GM12878 (cell line): ENCODE results near the gene IL1RAPL1. TPM values are rescaled to one million over a fixed set of nuclear protein-coding genes. Genes with fewer than 3 reads are reported as not detected.

Experiments used
- ATAC-seq: fragments of 200-7000 bp; cut with Tn5 transposase; 3 replicates; pipeline ENCODE4 v1.9.1; 2020; ENCODE audit warnings: mild to moderate bottlenecking, moderate library complexity
- BruUV-seq: library from RNA; stranded (reverse); fragments of 400-500 nt; replicated peaks from 2 replicates; lab custom pipeline; 2021; lab: Mats Ljungman, UMichigan
- CTCF ChIA-PET: fragments of 300-600 bp; sonication (Branson Sonifier 250); formaldehyde crosslinking; extraction: SDS; loops from one replicate; lab custom pipeline; 2021; ENCODE audit warnings: inconsistent platforms; lab: Yijun Ruan, JAX
- POLR2A ChIA-PET: fragments of 350-600 bp; formaldehyde crosslinking; extraction: SDS; loops from one replicate; lab custom pipeline; 2021; ENCODE audit warnings: inconsistent platforms; lab: Charles Lee
- RAD21 ChIA-PET: fragments of 300-600 bp; sonication (Branson Sonifier 250); formaldehyde crosslinking; loops from one replicate; lab custom pipeline; 2023; ENCODE audit warnings: antibody characterized with exemption; ENCODE audit not compliant: unreplicated experiment; lab: Charles Lee
- SMC1A ChIA-PET: fragments of 300-600 bp; sonication (Branson Sonifier 250); formaldehyde crosslinking; loops from one replicate; lab custom pipeline; 2023; ENCODE audit not compliant: unreplicated experiment, uncharacterized antibody; lab: Charles Lee
- DNase-seq: peaks from one replicate; pipeline ENCODE4 v3.0.0-alpha.2; 2011; ENCODE audit warnings: low read depth, low spot score
- FAIRE-seq: peaks from 3 replicates; lab custom pipeline; 2011; peaks lifted over from hg19 to GRCh38; lab: Jason Lieb, UNC
- H2AFZ ChIP-seq: 2 replicates; pipeline ENCODE4 v1.6.0; 2011; ENCODE audit warnings: low read depth, low read length, control low read depth; ENCODE audit not compliant: control insufficient read depth
- H3K27ac ChIP-seq: 2 replicates; pipeline ENCODE4 v1.5.1; 2011; ENCODE audit warnings: control low read depth; ENCODE audit not compliant: control insufficient read depth, insufficient read depth
- H3K27me3 ChIP-seq, 2 experiments: replicated peaks in 1 of 2; 2 replicates each; pipeline versions ENCODE4 v1.6.0 to v1.6.1; 2011; ENCODE audit warnings: low read length in 1 of 2; ENCODE audit not compliant: control insufficient read depth in 2 of 2, insufficient read depth in 2 of 2
- H3K36me3 ChIP-seq, 2 experiments: 2 replicates each; pipeline ENCODE4 v1.5.1; 2011; ENCODE audit warnings: low read length in 1 of 2; ENCODE audit not compliant: control insufficient read depth in 2 of 2, insufficient read depth in 2 of 2
- H3K4me1 ChIP-seq: 2 replicates; pipeline ENCODE4 v1.6.1; 2011; ENCODE audit warnings: mild to moderate bottlenecking, low read length, moderate library complexity, mixed read lengths; ENCODE audit not compliant: control insufficient read depth, insufficient read depth
- H3K4me2 ChIP-seq: 2 replicates; pipeline ENCODE4 v1.6.0; 2011; ENCODE audit warnings: control low read depth; ENCODE audit not compliant: control insufficient read depth, insufficient read depth
- H3K4me3 ChIP-seq: fragments of 200-600 bp; sonication (generic); 2 replicates; pipeline ENCODE4 v1.5.1; 2016
- H3K79me2 ChIP-seq: 2 replicates; pipeline ENCODE4 v1.6.0; 2011; ENCODE audit warnings: low read length; ENCODE audit not compliant: control insufficient read depth, insufficient read depth
- H3K9ac ChIP-seq: 2 replicates; pipeline ENCODE4 v1.8.0; 2011; ENCODE audit warnings: low read length, control low read depth, mixed read lengths; ENCODE audit not compliant: control insufficient read depth, insufficient read depth
- H3K9me3 ChIP-seq: replicated peaks from 3 replicates; pipeline ENCODE4 v1.5.1; 2011; ENCODE audit warnings: mild to moderate bottlenecking, low read length; ENCODE audit not compliant: control insufficient read depth, insufficient read depth
- H4K20me1 ChIP-seq: 2 replicates; pipeline ENCODE4 v1.6.0; 2011; ENCODE audit not compliant: control insufficient read depth, insufficient read depth
- CEBPB ChIP-seq, 2 experiments: fragments of 150-350 bp in 1 of 2; IDR thresholded peaks; 2 replicates each; pipeline ENCODE4 v1.6.1; 2012 to 2014; ENCODE audit warnings: low read depth in 2 of 2, low read length in 2 of 2, borderline replicate concordance in 1 of 2, inconsistent platforms in 1 of 2
- CHD2 ChIP-seq: IDR thresholded peaks from 2 replicates; pipeline ENCODE4 v1.6.1; 2011; ENCODE audit warnings: low read depth, low read length, improper control_type of control experiment, borderline replicate concordance
- CREB1 ChIP-seq: IDR thresholded peaks from 2 replicates; pipeline ENCODE4 v1.6.1; 2012; ENCODE audit warnings: low read depth, mild to moderate bottlenecking, inconsistent platforms
- ETV6 ChIP-seq, 2 experiments: fragments of 450-650 bp in 1 of 2; IDR thresholded peaks in 1 of 2; conservative IDR thresholded peaks in 1 of 2; 2 replicates each; pipeline ENCODE4 v1.6.1; 2014; ENCODE audit warnings: antibody characterized with exemption in 1 of 2, borderline replicate concordance in 1 of 2, low read depth in 1 of 2, mild to moderate bottlenecking in 1 of 2, moderate library complexity in 1 of 2
- MTA3 ChIP-seq: IDR thresholded peaks from 2 replicates; pipeline ENCODE4 v1.6.1; 2012; ENCODE audit warnings: low read length, inconsistent platforms, borderline replicate concordance
- POLR2AphosphoS2 ChIP-seq: IDR thresholded peaks from 2 replicates; pipeline ENCODE4 v1.6.1; 2011; ENCODE audit warnings: low read depth, mild to moderate bottlenecking, low read length, improper control_type of control experiment, moderate library complexity
- RAD51 ChIP-seq: fragments of 450-650 bp; IDR thresholded peaks from 2 replicates; pipeline ENCODE4 v1.6.1; 2016; ENCODE audit warnings: moderate library complexity, mild to moderate bottlenecking, inconsistent platforms
- RB1 ChIP-seq: fragments of 450-650 bp; formaldehyde crosslinking; IDR thresholded peaks from 2 replicates; pipeline ENCODE4 v1.6.1; 2017; ENCODE audit warnings: mild to moderate bottlenecking, borderline replicate concordance
- STAT1 ChIP-seq: fragments of 450-650 bp; conservative IDR thresholded peaks from 2 replicates; pipeline ENCODE4 v1.6.1; 2014; ENCODE audit warnings: antibody characterized with exemption, mild to moderate bottlenecking
- ZNF24 ChIP-seq: fragments of 450-650 bp; IDR thresholded peaks from 2 replicates; pipeline ENCODE4 v1.6.1; 2017; ENCODE audit warnings: antibody characterized with exemption, mild to moderate bottlenecking
- WGBS: methylation state at CpG from one replicate; pipeline ENCODE4 v1.1.6; 2016; ENCODE audit warnings: low lambda C conversion rate; ENCODE audit not compliant: insufficient replicate concordance, insufficient coverage; ENCODE audit errors: missing lambda C conversion rate; 5-methylcytosine and 5-hydroxymethylcytosine counted together
- in situ Hi-C: fragments of 300-500 bp; cut with MboI; formaldehyde crosslinking; loops from 9 replicates; pipeline ENCODE4 v1.14.3; 2018; ENCODE audit warnings: mixed read lengths
- intact Hi-C: fragments of 100-400 bp; cut with micrococcal nuclease; formaldehyde crosslinking; loops from one replicate; pipeline ENCODE4 v1.14.2; 2022; ENCODE audit not compliant: unreplicated experiment
- polyA plus RNA-seq, 11 experiments: library from polyadenylated mRNA; depleted of rRNA in 4 of 11; unstranded in 6 of 11; stranded (reverse) in 5 of 11; fragments of >200 nt; fragmentation: Nextera tagmentation in 4 of 11; fragmentation: Illumina TruSeq in 1 of 11; extraction: Ambion mirVana in 4 of 11; extraction: Trizol in 1 of 11; gene quantifications; 1 replicate in 1 of 11; 2 replicates in 10 of 11; pipeline versions ENCODE4 v1.2.1 to v1.2.3, GENCODE V29; 2011 to 2016; ENCODE audit warnings: inconsistent platforms in 2 of 11, missing spikeins in 2 of 11, low read depth in 1 of 11
- total RNA-seq, 4 experiments: library from RNA; depleted of rRNA in 3 of 4; stranded (reverse); fragments of >200 nt in 3 of 4; fragmentation: Illumina TruSeq in 1 of 4; extraction: Trizol in 1 of 4; gene quantifications; 2 replicates each; pipeline versions ENCODE4 v1.2.1 to v1.2.3, GENCODE V29; 2013 to 2021
- TF ChIP-seq, protein P1 (sequence below), 3 experiments: IDR thresholded peaks in 2 of 3; conservative IDR thresholded peaks in 1 of 3; 2 replicates each; pipeline ENCODE4 v1.5.1; 2011; ENCODE audit warnings: low read depth in 3 of 3, low read length in 3 of 3, mild to moderate bottlenecking in 3 of 3, control low read depth in 2 of 3, moderate library complexity in 2 of 3, inconsistent platforms in 1 of 3, mixed read lengths in 1 of 3; ENCODE audit not compliant: control insufficient read depth in 2 of 3, insufficient read depth in 1 of 3; ENCODE audit errors: extremely low read depth in 1 of 3
- TF ChIP-seq, protein P2 (sequence below): fragments of 450-650 bp; IDR thresholded peaks from 2 replicates; pipeline ENCODE4 v1.6.1; 2018; ENCODE audit warnings: mild to moderate bottlenecking, low read depth, moderate library complexity; ENCODE audit not compliant: partially characterized antibody

Gene IL1RAPL1
- total and polyA plus RNA-seq, 10 of the 15 experiments (the other 5 are each of a cell fraction or from before 2014, with no cell fraction given), result not detected

DNA sequence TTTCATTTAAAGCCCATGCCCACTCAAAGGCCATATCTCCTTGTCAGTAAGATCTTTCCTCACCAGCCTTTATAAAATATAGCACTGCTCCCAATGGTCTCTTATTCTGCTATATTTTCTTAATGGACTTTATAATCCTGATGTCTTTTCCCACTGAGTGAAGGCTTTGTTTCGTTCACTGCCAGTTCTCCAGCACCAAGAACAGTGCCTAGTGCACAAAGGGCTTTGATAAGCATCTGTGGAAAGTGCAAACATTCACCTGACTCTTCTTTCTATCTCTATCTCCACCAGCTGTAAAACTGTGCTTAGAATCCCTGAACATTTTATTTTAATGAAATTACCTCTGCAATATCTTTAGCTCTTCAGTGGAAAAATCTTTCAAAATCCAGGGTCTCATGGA, 1054.2 kb downstream of the IL1RAPL1 start:
- intact Hi-C loops (no loop called here), in situ Hi-C loops (no loop called here)
- Histone ChIP-seq H3K4me2 (no peak overlapping the region), H3K4me1 (no peaks in the 10 kb centered on the region), H3K9ac (no peak overlapping the region), H3K9me3 (no peaks in the 10 kb centered on the region; the same call in 2 of the 3 replicates), H3K36me3 (no peaks in the 10 kb centered on the region), H3K27ac (no peak overlapping the region), H2AFZ (no peak overlapping the region), H4K20me1 (no peaks in the 10 kb centered on the region), H3K4me3 (no peak overlapping the region), H3K79me2 (no peaks in the 10 kb centered on the region), H3K27me3 (no peaks in the 10 kb centered on the region)
- RAD21 ChIA-PET, result no interaction called here
- TF ChIP-seq, protein P1, sequence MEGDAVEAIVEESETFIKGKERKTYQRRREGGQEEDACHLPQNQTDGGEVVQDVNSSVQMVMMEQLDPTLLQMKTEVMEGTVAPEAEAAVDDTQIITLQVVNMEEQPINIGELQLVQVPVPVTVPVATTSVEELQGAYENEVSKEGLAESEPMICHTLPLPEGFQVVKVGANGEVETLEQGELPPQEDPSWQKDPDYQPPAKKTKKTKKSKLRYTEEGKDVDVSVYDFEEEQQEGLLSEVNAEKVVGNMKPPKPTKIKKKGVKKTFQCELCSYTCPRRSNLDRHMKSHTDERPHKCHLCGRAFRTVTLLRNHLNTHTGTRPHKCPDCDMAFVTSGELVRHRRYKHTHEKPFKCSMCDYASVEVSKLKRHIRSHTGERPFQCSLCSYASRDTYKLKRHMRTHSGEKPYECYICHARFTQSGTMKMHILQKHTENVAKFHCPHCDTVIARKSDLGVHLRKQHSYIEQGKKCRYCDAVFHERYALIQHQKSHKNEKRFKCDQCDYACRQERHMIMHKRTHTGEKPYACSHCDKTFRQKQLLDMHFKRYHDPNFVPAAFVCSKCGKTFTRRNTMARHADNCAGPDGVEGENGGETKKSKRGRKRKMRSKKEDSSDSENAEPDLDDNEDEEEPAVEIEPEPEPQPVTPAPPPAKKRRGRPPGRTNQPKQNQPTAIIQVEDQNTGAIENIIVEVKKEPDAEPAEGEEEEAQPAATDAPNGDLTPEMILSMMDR (IDR thresholded peaks at IDR 0.05 in 2 of 3, conservative IDR thresholded peaks at IDR 0.05 in 1 of 3; ENCODE audit: control insufficient read depth in 2 of 3, extremely low read depth in 1 of 3, insufficient read depth in 1 of 3, low read depth in 3 of 3, low read length in 3 of 3), result no peak
- TF ChIP-seq CHD2, result no peak
- TF ChIP-seq STAT1, result no peak
- SMC1A ChIA-PET, result no interaction called here
- ATAC-seq, result no peak
- POLR2A ChIA-PET, result no interaction called here
- no TSS peak for BruUV-seq
- no peak for FAIRE-seq
- CTCF ChIA-PET, result no interaction called here
- WGBS, result 0% methylated on average over 1 of the region's 1 CpG
- no peak for DNase-seq

DNA sequence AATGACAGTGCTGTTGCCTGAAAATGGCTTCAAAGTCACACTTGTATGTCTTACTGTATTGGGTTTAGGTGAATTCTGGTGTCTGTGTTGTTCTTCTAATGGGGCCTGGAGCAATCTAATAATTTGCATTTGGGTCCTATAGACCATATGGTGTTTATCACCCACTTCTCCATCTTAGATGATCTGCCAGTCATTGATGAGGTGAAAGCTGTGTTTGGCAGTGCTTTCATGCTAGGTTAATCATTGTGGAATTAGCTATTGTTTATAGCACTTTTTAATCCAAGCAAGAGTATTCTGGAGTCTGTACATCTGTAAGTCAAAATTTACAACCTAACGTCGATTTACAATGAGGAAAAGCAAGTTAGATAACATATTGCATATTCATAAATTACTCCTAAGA, 1055.9 kb downstream of the IL1RAPL1 start:
- no peak overlapping the region for H3K4me3 ChIP-seq
- CTCF ChIA-PET, result no interaction called here
- DNase-seq, result no peak
- intact Hi-C loops, result no loop called here
- H3K36me3 ChIP-seq, result no peaks in the 10 kb centered on the region
- no peak overlapping the region for H3K4me2 ChIP-seq
- no peak overlapping the region for H3K27ac ChIP-seq
- H2AFZ ChIP-seq, result no peak overlapping the region
- in situ Hi-C loops, result no loop called here
- no peaks in the 10 kb centered on the region; the same call in 2 of the 3 replicates for H3K9me3 ChIP-seq
- no peaks in the 10 kb centered on the region for H3K27me3 ChIP-seq
- H3K9ac ChIP-seq, result no peak overlapping the region
- RAD21 ChIA-PET, result no interaction called here
- WGBS, result 92% methylated on average over 2 of the region's 2 CpGs
- no peak for ATAC-seq
- POLR2A ChIA-PET, result no interaction called here
- SMC1A ChIA-PET, result interaction anchor here (0.6 to 0.9 kb wide), 2 partner anchors 19 to 350 kb away, joined by 3 to 4 read pairs; no protein-coding TSS in a partner anchor
- no TSS peak for BruUV-seq
- no peak for FAIRE-seq
- H3K79me2 ChIP-seq, result no peaks in the 10 kb centered on the region
- no peaks in the 10 kb centered on the region for H4K20me1 ChIP-seq
- no peaks in the 10 kb centered on the region for H3K4me1 ChIP-seq
- TF ChIP-seq ETV6 (conservative IDR thresholded peaks at IDR 0.05 in 1 of 2, IDR thresholded peaks at IDR 0.05 in 1 of 2; ENCODE audit: borderline replicate concordance in 1 of 2, low read depth in 1 of 2), result no peak
- TF ChIP-seq CREB1, result no peak
- TF ChIP-seq RB1, result no peak
- no peak for TF ChIP-seq MTA3
- TF ChIP-seq, protein P2, sequence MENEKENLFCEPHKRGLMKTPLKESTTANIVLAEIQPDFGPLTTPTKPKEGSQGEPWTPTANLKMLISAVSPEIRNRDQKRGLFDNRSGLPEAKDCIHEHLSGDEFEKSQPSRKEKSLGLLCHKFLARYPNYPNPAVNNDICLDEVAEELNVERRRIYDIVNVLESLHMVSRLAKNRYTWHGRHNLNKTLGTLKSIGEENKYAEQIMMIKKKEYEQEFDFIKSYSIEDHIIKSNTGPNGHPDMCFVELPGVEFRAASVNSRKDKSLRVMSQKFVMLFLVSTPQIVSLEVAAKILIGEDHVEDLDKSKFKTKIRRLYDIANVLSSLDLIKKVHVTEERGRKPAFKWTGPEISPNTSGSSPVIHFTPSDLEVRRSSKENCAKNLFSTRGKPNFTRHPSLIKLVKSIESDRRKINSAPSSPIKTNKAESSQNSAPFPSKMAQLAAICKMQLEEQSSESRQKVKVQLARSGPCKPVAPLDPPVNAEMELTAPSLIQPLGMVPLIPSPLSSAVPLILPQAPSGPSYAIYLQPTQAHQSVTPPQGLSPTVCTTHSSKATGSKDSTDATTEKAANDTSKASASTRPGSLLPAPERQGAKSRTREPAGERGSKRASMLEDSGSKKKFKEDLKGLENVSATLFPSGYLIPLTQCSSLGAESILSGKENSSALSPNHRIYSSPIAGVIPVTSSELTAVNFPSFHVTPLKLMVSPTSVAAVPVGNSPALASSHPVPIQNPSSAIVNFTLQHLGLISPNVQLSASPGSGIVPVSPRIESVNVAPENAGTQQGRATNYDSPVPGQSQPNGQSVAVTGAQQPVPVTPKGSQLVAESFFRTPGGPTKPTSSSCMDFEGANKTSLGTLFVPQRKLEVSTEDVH, result no peak
- TF ChIP-seq RAD51, result no peak
- no peak for TF ChIP-seq STAT1
- TF ChIP-seq CHD2, result no peak
- TF ChIP-seq CEBPB (IDR thresholded peaks at IDR 0.05; ENCODE audit: borderline replicate concordance in 1 of 2, low read depth in 2 of 2, low read length in 2 of 2), result no peak
- TF ChIP-seq ZNF24, result no peak
- TF ChIP-seq POLR2AphosphoS2, result no peak
